ENCODE results near the gene DCUN1D5. TPM values are rescaled to one million over a fixed set of nuclear protein-coding genes. Genes with fewer than 3 reads are reported as not detected.

Gene DCUN1D5
- total and polyA plus RNA-seq, 9 of the 15 experiments (the other 6 are each of a cell fraction or from before 2014, with no cell fraction given): 38.4 to 242 (median 115) TPM

GRCh38 chr11:103035791-103036434 is 56.0 kb downstream of the DCUN1D5 start (continued):
- TF ChIP-seq JUND (IDR thresholded peaks at IDR 0.05; ENCODE audit: borderline replicate concordance, low read depth, low read length) (peak; percentile 74; the same call in 1 of the 2 replicates), JUND (tag; IDR thresholded peaks at IDR 0.05; ENCODE audit: borderline replicate concordance, low read depth, low read length) (peak; percentile 97), ZFX (CRISPR knock-in tag; IDR thresholded peaks at IDR 0.05) (no peak), ZNF134 (CRISPR knock-in tag; conservative IDR thresholded peaks at IDR 0.05) (no peak), FOSL1 (tag; conservative IDR thresholded peaks at IDR 0.05) (peak; percentile 86)

GRCh38 chr11:103035216-103035615 is 56.7 kb downstream of the DCUN1D5 start:
- Histone ChIP-seq H3K4me1 (replicated peaks in 1 of 2; ENCODE audit: control insufficient read depth in 2 of 2, insufficient read depth in 2 of 2, low read length in 2 of 2) (no peaks in the 10 kb centered on the region), H3K4me2 (ENCODE audit: insufficient read depth, low read length) (no peak overlapping the region), H3K9me3 (replicated peaks; ENCODE audit: control insufficient read depth, insufficient read depth, low read depth, low read length) (no peaks in the 10 kb centered on the region), H3K4me3 (no peak overlapping the region), H4K20me1 (replicated peaks; ENCODE audit: control insufficient read depth, insufficient read depth, low read length) (no peaks in the 10 kb centered on the region), H3K79me2 (ENCODE audit: control insufficient read depth, insufficient read depth, low read length) (no peaks in the 10 kb centered on the region), H3K9ac (ENCODE audit: insufficient read depth in 1 of 2, low read depth in 2 of 2, low read length in 2 of 2) (no peak overlapping the region), H3K27me3 (ENCODE audit: control insufficient read depth in 2 of 2, insufficient read depth in 2 of 2, low read length in 2 of 2) (no peaks in the 10 kb centered on the region), H2AFZ (ENCODE audit: low read depth, low read length) (no peak overlapping the region), H3K36me3 (ENCODE audit: control insufficient read depth, insufficient read depth, low read length) (no peaks in the 10 kb centered on the region), H3K9me1 (ENCODE audit: control insufficient read depth, insufficient read depth, low read length) (no peaks in the 10 kb centered on the region), H3K27ac (ENCODE audit: extremely low read depth, low read depth, low read length) (no peak overlapping the region)
- CTCF ChIA-PET (ENCODE audit: low intra/inter-chr PET ratio): no interaction called here
- ATAC-seq: no peak
- no TSS peak for BruUV-seq (replicated peaks)
- TF ChIP-seq BRF1 (IDR thresholded peaks at IDR 0.05; ENCODE audit: borderline replicate concordance, extremely low read depth, insufficient read length): no peak
- TF ChIP-seq SMARCE1 (IDR thresholded peaks at IDR 0.05): no peak
- TF ChIP-seq, protein P1, sequence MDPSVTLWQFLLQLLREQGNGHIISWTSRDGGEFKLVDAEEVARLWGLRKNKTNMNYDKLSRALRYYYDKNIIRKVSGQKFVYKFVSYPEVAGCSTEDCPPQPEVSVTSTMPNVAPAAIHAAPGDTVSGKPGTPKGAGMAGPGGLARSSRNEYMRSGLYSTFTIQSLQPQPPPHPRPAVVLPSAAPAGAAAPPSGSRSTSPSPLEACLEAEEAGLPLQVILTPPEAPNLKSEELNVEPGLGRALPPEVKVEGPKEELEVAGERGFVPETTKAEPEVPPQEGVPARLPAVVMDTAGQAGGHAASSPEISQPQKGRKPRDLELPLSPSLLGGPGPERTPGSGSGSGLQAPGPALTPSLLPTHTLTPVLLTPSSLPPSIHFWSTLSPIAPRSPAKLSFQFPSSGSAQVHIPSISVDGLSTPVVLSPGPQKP (CRISPR knock-in tag; IDR thresholded peaks at IDR 0.05): no peak
- TF ChIP-seq CBFB (CRISPR knock-in tag; IDR thresholded peaks at IDR 0.05): no peak
- no peak for TF ChIP-seq NBN (IDR thresholded peaks at IDR 0.05; ENCODE audit: low read depth)
- TF ChIP-seq HNRNPH1 (optimal IDR thresholded peaks at IDR 0.05; ENCODE audit: low read depth, low read length): no peak
- no peak for TF ChIP-seq ZNF77 (CRISPR knock-in tag; IDR thresholded peaks at IDR 0.05)
- TF ChIP-seq KDM5B (IDR thresholded peaks at IDR 0.05; ENCODE audit: insufficient replicate concordance, low read depth, low read length): no peak
- no peak for TF ChIP-seq NFRKB (IDR thresholded peaks at IDR 0.05; ENCODE audit: low read depth)
- TF ChIP-seq CBFA2T3 (IDR thresholded peaks at IDR 0.05): no peak
- no peak for TF ChIP-seq GTF2B (IDR thresholded peaks at IDR 0.05; ENCODE audit: extremely low read depth, insufficient read length)
- TF ChIP-seq DDX20 (tag; IDR thresholded peaks at IDR 0.05; ENCODE audit: low read depth): no peak
- intact Hi-C loops (cut with micrococcal nuclease): loop anchor here (5.0 to 10.0 kb wide), 4 partner anchors 157 to 570 kb away; no protein-coding TSS in a partner anchor
- POLR2A ChIA-PET: no interaction called here
- DNase-seq (ENCODE audit: extremely low read depth in 1 of 4, low spot score in 3 of 4): no peak
- in situ Hi-C loops (cut with MboI): no loop called here
- no peak for FAIRE-seq
